ENCODE measurements around the gene AGR3. TPM values are rescaled to one million over a fixed set of nuclear protein-coding genes. Genes with fewer than 3 reads are reported as not detected.

Gene AGR3
- total RNA-seq, 1 experiment from 2014 or later, result not detected

Other genes starting within 250 kb of the AGR3 start
- 35.9 and 41.3 TPM in 2 replicates for gene ANKMY2, start 236.2 kb downstream of the AGR3 start, total RNA-seq (2014; rRNA removed; shearing (Covaris generic); ENCODE audit: low replicate concordance)
- 69.3 and 79.7 TPM in 2 replicates for gene BZW2, start 235.8 kb downstream of the AGR3 start, total RNA-seq (2014; rRNA removed; shearing (Covaris generic); ENCODE audit: low replicate concordance)
- 47.5 and 57.1 TPM in 2 replicates for gene TSPAN13, start 128.2 kb downstream of the AGR3 start, total RNA-seq (2014; rRNA removed; shearing (Covaris generic); ENCODE audit: low replicate concordance)
- gene AGR2, start 77.0 kb downstream of the AGR3 start, total RNA-seq (2014; rRNA removed; shearing (Covaris generic); ENCODE audit: low replicate concordance), result 3.5 and 10.0 TPM in 2 replicates

All from Caki2 (cell line).